T-helper 1 cell treated with Interleukin-12 subunit alpha and Interleukin-12 subunit beta and Interleukin-4 antibody, amounts not matched to agents 30 μg/mL and 1 μg/mL, for 36 hours (primary cell): ENCODE results near the gene AGPS.

Source experiments
- H3K27ac Mint-ChIP-seq: one replicate; pipeline ENCODE4 v1.8.0; 2021; ENCODE audit warnings: mild to moderate bottlenecking, mixed read lengths
- H3K27me3 Mint-ChIP-seq: one replicate; pipeline ENCODE4 v1.8.0; 2021; ENCODE audit warnings: low read depth, mixed read lengths
- H3K36me3 Mint-ChIP-seq: one replicate; pipeline ENCODE4 v1.8.0; 2021; ENCODE audit warnings: low read depth, mixed read lengths
- H3K4me1 Mint-ChIP-seq: one replicate; pipeline ENCODE4 v1.8.0; 2021; ENCODE audit warnings: low read depth, mixed read lengths
- H3K4me3 Mint-ChIP-seq: one replicate; pipeline ENCODE4 v1.8.0; 2021; ENCODE audit warnings: mild to moderate bottlenecking, moderate library complexity, mixed read lengths
- H3K9me3 Mint-ChIP-seq: one replicate; pipeline ENCODE4 v1.8.0; 2021; ENCODE audit warnings: mixed read lengths

Gene AGPS

DNA sequence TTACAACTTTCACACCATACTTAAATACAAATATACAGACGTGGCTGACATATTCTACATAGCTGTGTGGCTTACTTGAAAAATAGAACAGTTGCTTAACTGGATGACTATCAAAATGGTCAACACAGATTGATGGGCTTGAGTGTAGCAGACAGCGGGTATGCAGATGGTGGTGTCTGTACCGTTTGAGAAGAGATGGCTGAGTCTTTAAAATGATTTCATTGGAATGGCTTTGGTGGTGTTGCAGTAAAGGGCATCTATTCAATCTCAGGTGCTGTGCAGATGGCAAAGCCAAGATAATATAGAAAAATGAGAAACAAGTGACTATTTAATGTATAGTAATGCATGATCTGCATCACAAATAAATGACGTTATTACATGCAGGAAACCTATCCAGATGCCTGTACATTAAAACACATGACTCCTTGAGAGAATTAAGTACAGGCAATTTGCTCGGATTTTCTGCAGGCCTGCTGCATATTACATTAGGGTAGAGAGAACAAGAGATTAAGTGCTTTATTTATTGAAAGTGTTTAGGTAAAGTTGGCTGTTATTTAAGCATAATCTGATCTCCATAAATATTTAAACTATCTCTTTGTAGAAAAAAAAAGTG lies 68.5 kb downstream of the AGPS start:
- H3K9me3 Mint-ChIP-seq: peaks cover 7% of the 10 kb centered on the region
- no peaks in the 10 kb centered on the region for H3K4me1 Mint-ChIP-seq
- H3K27ac Mint-ChIP-seq: no peak overlapping the region
- H3K4me3 Mint-ChIP-seq: no peak overlapping the region
- no peaks in the 10 kb centered on the region for H3K27me3 Mint-ChIP-seq
- H3K36me3 Mint-ChIP-seq: peaks cover 58% of the 10 kb centered on the region

DNA sequence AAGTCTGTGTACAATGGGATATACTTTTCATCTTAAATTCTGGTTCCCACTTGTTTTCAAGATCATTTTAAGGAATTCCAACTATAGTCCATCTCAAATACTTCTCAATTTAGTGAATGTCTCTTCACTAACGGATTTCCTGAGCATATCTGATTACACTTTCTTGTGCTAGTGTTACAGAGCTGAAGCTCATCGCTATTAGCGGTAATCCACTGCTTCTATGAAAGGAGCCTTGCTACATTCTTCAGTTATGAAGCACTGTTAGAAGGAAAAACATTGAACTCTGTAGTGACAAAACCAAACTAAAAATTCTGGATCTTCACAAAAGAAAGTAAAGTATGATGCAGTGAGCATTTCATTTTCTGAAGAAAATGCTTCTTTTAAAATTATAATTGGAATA lies 72.0 kb downstream of the AGPS start:
- peaks cover 30% of the 10 kb centered on the region for H3K36me3 Mint-ChIP-seq
- H3K9me3 Mint-ChIP-seq: no peaks in the 10 kb centered on the region
- no peak overlapping the region for H3K27ac Mint-ChIP-seq
- H3K4me3 Mint-ChIP-seq: no peak overlapping the region
- no peaks in the 10 kb centered on the region for H3K4me1 Mint-ChIP-seq
- H3K27me3 Mint-ChIP-seq: no peaks in the 10 kb centered on the region

DNA sequence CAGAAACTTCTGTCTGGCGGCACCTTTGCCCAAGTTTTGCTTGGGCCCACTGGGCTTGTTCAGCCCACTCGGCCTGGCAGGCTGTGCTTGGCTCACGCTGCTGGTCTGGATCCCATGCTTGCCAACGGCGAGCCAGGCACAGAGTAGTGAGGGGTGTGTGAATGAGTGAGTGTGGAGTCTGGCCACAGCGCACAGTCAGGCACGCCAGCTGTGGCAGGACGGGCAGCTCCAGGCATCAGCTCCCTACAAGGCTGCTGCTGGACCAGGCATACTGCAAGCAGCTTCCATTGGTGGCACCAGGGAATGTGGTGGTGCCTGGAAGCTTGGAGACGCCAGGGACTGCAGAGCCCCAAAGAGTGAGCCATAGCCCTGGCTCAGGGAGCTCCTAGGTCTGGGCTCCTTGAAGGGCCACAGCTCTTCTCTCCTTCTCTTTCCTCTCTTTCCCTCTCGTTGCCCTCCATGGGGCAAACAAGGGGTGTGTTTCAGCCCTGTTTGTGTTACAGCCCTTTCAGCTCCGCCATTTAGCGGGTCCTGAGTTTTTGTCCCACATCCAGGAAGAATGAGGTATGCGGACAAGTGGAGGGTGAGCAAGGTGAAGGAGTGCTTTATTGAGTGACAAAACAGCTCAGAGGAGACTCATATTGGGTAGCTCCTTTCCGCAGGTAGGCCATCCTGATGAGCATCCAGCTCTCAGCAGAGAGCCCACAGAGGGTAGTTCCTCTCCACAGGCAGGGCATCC lies 73.0 kb downstream of the AGPS start:
- Mint-ChIP-seq H3K27ac (no peak overlapping the region), H3K4me3 (no peak overlapping the region), H3K9me3 (peaks cover 5% of the 10 kb centered on the region), H3K4me1 (no peaks in the 10 kb centered on the region), H3K27me3 (no peaks in the 10 kb centered on the region), H3K36me3 (peaks cover 31% of the 10 kb centered on the region)

DNA sequence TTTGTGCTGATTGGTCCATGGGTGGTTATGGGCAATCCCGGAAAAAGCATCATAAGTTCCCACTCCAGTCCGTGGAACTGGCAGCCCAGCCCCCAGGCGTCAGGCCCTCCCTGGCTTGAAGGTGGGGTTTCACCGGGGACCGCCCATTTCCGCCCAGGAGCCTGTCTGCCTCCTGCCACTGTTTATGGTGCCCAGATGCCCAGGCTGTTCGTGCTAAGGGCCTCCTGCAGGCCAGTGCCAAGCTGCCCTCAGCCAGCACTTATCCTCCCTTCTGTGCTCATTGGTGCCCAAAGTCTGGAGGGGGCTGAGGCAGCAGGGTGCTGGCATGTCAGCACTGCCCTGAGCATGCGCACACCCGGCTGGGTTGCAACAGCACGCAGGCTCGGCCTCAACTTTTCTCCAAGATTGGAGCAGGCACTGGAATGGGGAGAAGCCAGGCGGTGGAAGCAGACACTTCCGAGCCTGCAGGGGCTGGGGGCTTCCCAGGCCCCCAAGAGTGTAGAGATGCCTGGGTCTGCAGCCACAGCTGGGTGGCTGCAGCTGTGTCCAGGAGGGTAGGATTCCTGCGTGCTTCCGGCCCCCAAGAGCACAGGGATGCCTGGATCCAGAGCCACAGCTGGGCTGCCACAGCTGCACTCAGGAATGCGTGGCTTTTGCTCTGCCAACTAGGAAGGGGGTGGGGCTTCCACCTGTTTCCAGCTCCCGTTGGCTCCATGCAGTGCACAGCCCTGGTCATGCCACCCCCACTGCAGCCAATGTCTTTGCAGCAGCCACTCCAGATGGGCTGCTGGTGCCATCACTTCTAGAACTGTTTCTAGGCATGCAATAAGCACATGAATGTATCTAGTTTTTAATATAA lies 74.0 kb downstream of the AGPS start:
- no peaks in the 10 kb centered on the region for H3K27me3 Mint-ChIP-seq
- no peaks in the 10 kb centered on the region for H3K4me1 Mint-ChIP-seq
- peaks cover 14% of the 10 kb centered on the region for H3K9me3 Mint-ChIP-seq
- H3K36me3 Mint-ChIP-seq: peaks cover 32% of the 10 kb centered on the region
- no peak overlapping the region for H3K27ac Mint-ChIP-seq
- H3K4me3 Mint-ChIP-seq: no peak overlapping the region

DNA sequence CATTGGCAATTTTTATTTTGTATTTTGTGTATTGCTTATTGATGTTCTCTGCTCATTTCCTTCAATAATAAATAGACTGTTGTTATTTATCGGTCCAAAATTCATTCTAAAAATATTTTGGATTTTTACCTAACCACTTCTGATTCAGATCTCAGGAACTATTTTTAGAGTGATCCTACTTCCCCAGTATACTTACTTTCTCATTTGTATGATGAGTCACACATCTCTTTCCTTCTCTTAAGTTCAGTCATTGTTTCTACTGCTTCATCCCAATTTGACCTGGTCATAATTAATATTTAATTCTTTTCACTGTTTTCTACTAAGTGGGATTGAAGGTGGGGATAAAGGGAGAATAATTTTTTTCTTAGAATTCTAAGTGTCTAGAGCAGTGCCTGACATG lies 75.1 kb downstream of the AGPS start:
- H3K27ac Mint-ChIP-seq: no peak overlapping the region
- no peaks in the 10 kb centered on the region for H3K27me3 Mint-ChIP-seq
- no peaks in the 10 kb centered on the region for H3K4me1 Mint-ChIP-seq
- H3K9me3 Mint-ChIP-seq: peaks cover 25% of the 10 kb centered on the region
- no peak overlapping the region for H3K4me3 Mint-ChIP-seq
- peaks cover 39% of the 10 kb centered on the region for H3K36me3 Mint-ChIP-seq

DNA sequence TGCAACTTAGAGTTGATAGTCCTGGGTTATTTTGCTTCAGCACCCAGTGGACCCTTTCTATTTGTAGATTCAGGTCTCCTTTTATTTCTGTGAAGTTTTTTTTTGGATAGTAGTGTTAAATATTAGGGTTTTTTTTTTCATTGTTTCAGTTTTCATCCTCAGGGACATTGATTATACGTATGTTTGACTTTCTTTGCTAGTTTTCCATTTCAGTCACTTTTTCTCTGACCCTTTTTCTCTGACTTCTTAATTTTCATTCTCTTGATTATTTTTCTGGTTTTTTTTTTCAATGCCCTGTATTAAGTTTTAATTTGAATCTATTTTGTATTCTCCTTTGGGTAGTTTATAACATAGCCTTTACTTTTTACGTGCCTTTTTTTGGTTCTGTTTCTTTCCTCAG lies 79.4 kb downstream of the AGPS start:
- no peak overlapping the region for H3K4me3 Mint-ChIP-seq
- peaks cover 48% of the 10 kb centered on the region for H3K36me3 Mint-ChIP-seq
- H3K9me3 Mint-ChIP-seq: peaks cover 32% of the 10 kb centered on the region
- no peaks in the 10 kb centered on the region for H3K27me3 Mint-ChIP-seq
- H3K27ac Mint-ChIP-seq: no peak overlapping the region
- no peaks in the 10 kb centered on the region for H3K4me1 Mint-ChIP-seq

DNA sequence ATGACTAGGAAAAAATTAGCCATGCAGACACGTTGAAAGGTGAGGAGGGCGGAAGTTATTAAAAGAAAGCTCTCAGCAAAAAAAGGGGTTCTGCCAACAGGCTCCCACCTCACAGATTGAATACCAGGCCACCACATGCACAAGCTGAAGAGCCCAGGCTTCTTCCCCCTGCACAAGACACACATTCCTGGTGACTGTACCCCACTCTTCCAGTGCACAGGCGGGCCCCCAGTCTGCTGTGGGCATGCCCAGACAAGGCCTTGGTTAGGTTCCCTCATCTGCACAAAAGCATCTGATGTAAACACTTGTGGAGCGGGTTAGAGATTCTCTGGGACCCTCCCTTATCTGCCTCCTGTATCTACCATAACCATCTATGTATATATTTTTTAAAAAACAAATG lies 81.7 kb downstream of the AGPS start:
- H3K36me3 Mint-ChIP-seq: peaks cover 63% of the 10 kb centered on the region
- H3K4me1 Mint-ChIP-seq: no peaks in the 10 kb centered on the region
- peaks cover 44% of the 10 kb centered on the region for H3K9me3 Mint-ChIP-seq

DNA sequence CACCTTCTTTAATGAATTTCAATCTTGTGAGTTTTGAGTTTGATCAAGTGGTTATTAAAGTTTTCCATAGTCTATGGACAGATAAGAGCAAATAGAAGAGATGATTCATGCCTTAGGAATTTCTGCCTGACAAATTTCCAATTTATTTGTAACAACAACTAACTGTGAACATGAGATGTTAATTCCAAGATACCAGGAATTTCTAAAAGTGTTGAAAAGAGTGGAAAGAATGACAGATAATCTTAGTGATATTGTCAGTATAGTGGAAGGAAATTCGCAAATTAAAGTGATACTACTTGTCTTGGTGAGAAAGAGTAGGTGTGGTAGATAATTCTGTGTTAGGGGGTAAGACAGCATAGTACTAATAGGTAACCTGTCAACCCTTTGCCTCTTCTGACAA lies 82.4 kb downstream of the AGPS start:
- Mint-ChIP-seq H3K9me3 (peaks cover 44% of the 10 kb centered on the region), H3K27me3 (no peaks in the 10 kb centered on the region), H3K36me3 (peaks cover 64% of the 10 kb centered on the region), H3K4me1 (no peaks in the 10 kb centered on the region), H3K4me3 (no peak overlapping the region), H3K27ac (no peak overlapping the region)

More for the DNA sequence above, 81.7 kb downstream of the AGPS start:
- Mint-ChIP-seq H3K4me3 (no peak overlapping the region), H3K27me3 (no peaks in the 10 kb centered on the region), H3K27ac (no peak overlapping the region)

DNA sequence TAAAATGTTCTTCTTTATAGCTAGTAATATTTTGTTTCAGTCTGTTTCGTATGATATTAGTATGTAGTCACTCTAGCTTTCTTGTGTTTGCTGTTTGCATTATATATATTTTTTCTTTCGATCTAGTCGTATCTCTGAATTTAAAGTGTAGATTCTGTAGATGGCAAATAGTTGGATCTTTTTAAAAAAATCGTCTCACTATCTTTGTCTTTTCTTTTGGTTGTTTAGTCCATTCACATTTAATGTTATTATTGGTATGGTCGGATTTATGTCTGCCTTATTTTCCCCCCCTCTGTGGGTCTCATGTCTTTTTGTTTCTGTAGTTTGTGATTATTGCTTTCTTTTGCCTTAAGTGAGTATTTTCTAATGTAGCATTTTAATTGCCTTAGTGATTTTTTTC lies 84.3 kb downstream of the AGPS start:
- Mint-ChIP-seq H3K4me3 (no peak overlapping the region), H3K9me3 (peaks cover 31% of the 10 kb centered on the region), H3K36me3 (peaks cover 55% of the 10 kb centered on the region), H3K27ac (no peak overlapping the region), H3K4me1 (no peaks in the 10 kb centered on the region), H3K27me3 (no peaks in the 10 kb centered on the region)

DNA sequence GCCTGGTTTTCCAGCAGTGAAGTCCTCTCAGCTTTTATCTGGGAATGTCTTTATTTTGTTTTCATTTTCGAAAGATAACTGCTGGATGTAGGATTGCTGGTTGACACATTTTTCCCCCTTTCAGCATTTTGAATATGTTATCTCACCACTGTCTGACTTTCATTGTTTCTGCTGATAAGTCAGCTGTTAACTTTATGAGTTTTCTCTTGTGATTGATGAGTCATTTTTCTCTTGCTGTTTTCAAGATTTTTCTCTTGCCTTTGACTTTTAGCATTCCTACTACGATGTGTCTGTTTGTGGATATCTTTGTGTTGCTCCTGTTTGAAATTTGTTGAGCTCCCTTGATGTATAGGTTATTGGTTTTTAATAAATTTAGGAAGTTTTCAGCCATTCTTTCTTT lies 85.5 kb downstream of the AGPS start:
- Mint-ChIP-seq H3K27me3 (no peaks in the 10 kb centered on the region), H3K9me3 (peaks cover 19% of the 10 kb centered on the region), H3K4me3 (no peak overlapping the region), H3K4me1 (no peaks in the 10 kb centered on the region), H3K27ac (no peak overlapping the region), H3K36me3 (peaks cover 46% of the 10 kb centered on the region)

DNA sequence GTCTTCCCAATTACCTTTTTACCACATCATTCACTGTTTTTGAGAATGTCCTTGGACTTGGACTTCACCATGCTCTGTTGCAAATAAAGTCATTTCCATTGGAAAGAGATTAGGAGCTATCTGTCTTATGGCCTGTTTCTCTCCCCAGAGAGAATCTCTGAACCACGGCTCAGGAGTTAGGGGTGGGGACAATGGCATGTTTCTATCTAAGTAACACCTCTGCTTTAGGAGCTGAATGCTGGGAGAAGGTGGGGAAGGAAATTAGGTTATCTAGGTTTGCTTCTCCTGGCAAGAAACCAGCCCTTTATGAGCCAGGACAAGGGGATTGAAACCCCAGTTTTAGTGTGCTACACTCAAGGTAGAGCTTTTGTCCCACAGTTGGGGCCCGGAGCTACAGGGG lies 86.3 kb downstream of the AGPS start:
- peaks cover 18% of the 10 kb centered on the region for H3K9me3 Mint-ChIP-seq
- no peaks in the 10 kb centered on the region for H3K4me1 Mint-ChIP-seq
- no peak overlapping the region for H3K27ac Mint-ChIP-seq
- peaks cover 45% of the 10 kb centered on the region for H3K36me3 Mint-ChIP-seq
- no peak overlapping the region for H3K4me3 Mint-ChIP-seq
- H3K27me3 Mint-ChIP-seq: no peaks in the 10 kb centered on the region

DNA sequence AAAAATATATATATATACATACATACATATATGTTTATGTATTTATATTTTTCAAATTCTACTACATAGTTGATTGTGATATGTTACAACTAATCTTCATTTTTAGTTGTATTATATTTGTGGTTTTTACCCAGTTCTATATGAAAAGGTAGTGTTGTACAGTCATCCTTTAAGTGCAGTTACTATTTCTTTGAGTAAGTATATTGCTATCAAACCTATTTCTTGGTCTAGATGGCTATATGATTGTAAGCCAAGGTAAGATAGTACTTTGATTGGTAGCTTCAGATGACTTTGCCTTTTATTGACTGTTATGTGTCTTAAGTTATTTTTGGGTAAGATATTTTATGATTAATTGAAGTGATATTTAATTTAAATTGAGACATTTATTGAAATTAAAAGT lies 89.6 kb downstream of the AGPS start:
- Mint-ChIP-seq H3K27ac (no peak overlapping the region), H3K36me3 (peaks cover 23% of the 10 kb centered on the region)

DNA sequence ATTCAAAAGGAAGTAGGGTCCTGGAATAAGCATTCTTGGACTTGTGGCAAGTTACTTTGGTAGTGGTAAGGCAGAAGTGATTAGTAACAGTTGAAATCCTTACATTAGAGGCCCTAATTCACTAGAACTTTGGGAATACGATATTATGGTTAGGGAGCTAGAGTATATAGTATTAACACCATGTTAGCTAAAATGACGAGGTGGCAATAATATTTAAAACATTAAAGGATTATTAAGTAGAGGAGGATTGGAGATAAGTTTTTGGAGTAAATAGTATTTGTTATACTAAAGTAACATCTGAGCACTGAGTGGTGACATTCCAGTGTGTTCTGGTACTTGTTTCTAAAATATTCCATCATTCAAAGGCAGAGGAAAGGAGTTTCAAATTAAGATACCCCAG lies 91.0 kb downstream of the AGPS start:
- no peaks in the 10 kb centered on the region for H3K27me3 Mint-ChIP-seq
- H3K4me1 Mint-ChIP-seq: no peaks in the 10 kb centered on the region
- no peak overlapping the region for H3K4me3 Mint-ChIP-seq
- no peak overlapping the region for H3K27ac Mint-ChIP-seq
- H3K36me3 Mint-ChIP-seq: peaks cover 14% of the 10 kb centered on the region
- peaks cover 7% of the 10 kb centered on the region for H3K9me3 Mint-ChIP-seq

More for the DNA sequence above, 89.6 kb downstream of the AGPS start:
- no peaks in the 10 kb centered on the region for H3K27me3 Mint-ChIP-seq
- H3K9me3 Mint-ChIP-seq: peaks cover 14% of the 10 kb centered on the region
- H3K4me3 Mint-ChIP-seq: no peak overlapping the region
- no peaks in the 10 kb centered on the region for H3K4me1 Mint-ChIP-seq

DNA sequence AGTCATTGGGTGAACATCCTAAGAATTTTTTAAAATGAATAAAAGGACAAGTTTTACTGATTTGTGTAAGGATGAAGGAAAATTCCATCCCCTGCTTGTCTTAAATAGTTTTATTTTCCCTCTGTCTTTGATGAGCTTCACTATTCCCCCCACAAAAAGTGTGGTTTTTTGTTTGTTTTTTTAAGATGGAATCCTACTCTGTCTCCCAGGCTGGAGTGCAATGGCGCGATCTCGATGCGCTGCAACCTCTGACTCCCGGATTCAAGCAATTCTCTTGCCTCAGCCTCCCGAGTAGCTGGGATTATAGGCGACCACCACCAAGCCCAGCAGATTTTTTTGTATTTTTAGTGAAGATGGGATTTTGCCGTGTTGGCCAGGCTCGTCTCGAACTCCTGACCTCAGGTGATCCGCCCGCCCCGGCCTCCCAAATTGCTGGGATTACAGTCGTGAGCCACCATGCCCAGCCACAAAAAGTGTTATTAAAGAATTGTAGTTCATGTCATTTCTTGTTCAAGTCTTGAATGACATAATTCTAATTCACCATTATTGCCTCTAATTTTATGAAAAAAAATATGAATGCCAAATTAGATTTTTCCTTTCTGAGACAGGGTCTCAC lies 91.7 kb downstream of the AGPS start:
- Mint-ChIP-seq H3K27me3 (no peaks in the 10 kb centered on the region), H3K9me3 (peaks cover 4% of the 10 kb centered on the region), H3K27ac (no peak overlapping the region), H3K4me3 (no peak overlapping the region), H3K36me3 (peaks cover 11% of the 10 kb centered on the region), H3K4me1 (no peaks in the 10 kb centered on the region)
